ENCODE data around the gene IGFBP1.
"Not testable (repeated sequence)": the region's sequence is repeated elsewhere in the genome, so short reads cannot be mapped to it uniquely, and the experiment has no call there.

The IGFBP1 gene

DNA sequence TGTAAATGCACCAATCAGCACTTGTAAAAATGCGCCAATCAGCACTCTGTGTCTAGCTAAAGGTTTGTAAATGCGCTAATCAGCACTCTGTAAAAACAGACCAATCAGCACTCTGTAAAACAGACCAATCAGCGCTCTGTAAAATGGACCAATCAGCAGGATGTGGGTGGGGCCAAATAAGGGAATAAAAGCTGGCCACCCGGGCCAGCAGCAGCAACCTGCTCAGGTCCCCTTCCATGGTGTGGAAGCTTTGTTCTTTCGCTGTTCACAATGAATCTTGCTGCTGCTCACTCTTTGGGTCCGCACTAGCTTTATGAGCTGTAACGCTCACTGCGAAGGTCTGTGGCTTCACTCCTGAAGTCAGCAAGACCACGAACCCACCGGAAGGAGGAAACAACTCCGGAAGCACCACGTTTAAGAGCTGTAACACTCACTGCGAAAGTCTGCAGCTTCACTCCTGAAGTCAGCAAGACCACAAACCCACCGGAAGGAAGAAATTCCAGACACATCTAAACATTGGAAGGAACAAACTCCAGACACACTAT is 52.0 kb downstream of the IGFBP1 start:
- not testable (repeated sequence) for DNase-seq

DNA sequence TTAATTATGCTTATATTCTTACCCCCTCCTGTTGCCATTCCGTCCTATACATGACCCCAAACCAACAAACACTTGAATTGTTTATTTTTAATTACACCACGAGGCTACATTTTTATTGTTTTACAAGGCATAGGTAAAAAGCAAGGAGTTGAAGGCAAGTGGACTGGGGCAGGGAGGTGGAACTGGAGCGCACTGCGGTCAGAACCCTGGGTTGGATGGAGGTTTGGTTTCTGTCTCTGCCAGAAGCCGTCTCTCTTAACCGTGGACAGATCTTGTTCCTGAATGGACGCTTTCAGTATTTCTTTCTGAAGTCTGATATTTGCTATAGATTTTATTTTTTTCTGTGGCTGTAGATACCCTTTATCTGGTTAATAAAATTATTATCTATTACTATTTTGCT is 52.7 kb downstream of the IGFBP1 start:
- no peak for DNase-seq

Data from RPMI8226 (cell line).